IMR-90 (cell line): ENCODE data around the gene HECTD2.

Experiments used
- FOS ChIP-seq: fragments of 150-350 bp; IDR thresholded peaks from 2 replicates; pipeline ENCODE4 v1.6.1; 2016; ENCODE audit warnings: low read depth, low read length
- MAFK ChIP-seq: IDR thresholded peaks from 2 replicates; pipeline ENCODE4 v1.6.1; 2012; ENCODE audit warnings: low read depth, low read length, improper control_type of control experiment
- MAZ ChIP-seq: IDR thresholded peaks from 2 replicates; pipeline ENCODE4 v1.6.1; 2012; ENCODE audit warnings: low read depth, mild to moderate bottlenecking, low read length, improper control_type of control experiment, moderate library complexity, borderline replicate concordance
- MXI1 ChIP-seq: IDR thresholded peaks from 2 replicates; pipeline ENCODE4 v1.6.1; 2012; ENCODE audit warnings: low read depth, mild to moderate bottlenecking, low read length, moderate library complexity, borderline replicate concordance
- POLR2A ChIP-seq: IDR thresholded peaks from 2 replicates; pipeline ENCODE4 v1.6.1; 2012; ENCODE audit warnings: mild to moderate bottlenecking, low read depth, low read length
- RCOR1 ChIP-seq: IDR thresholded peaks from 2 replicates; pipeline ENCODE4 v1.6.1; 2012; ENCODE audit warnings: mild to moderate bottlenecking, low read length, improper control_type of control experiment; ENCODE audit not compliant: insufficient replicate concordance
- TF ChIP-seq, protein P1 (sequence below): conservative IDR thresholded peaks from 2 replicates; pipeline ENCODE4 v1.5.1; 2012; ENCODE audit warnings: mild to moderate bottlenecking, low read depth, low read length, improper control_type of control experiment
- TF ChIP-seq, protein P2 (sequence below): fragments of 150-350 bp; IDR thresholded peaks from 2 replicates; pipeline ENCODE4 v1.6.1; 2016; ENCODE audit warnings: low read depth, mild to moderate bottlenecking, low read length, moderate library complexity, borderline replicate concordance
- TF ChIP-seq, protein P3 (sequence below): fragments of 150-350 bp; IDR thresholded peaks from 2 replicates; pipeline ENCODE4 v1.6.1; 2017; ENCODE audit warnings: mild to moderate bottlenecking, antibody characterized with exemption, low read length, low read depth

DNA sequence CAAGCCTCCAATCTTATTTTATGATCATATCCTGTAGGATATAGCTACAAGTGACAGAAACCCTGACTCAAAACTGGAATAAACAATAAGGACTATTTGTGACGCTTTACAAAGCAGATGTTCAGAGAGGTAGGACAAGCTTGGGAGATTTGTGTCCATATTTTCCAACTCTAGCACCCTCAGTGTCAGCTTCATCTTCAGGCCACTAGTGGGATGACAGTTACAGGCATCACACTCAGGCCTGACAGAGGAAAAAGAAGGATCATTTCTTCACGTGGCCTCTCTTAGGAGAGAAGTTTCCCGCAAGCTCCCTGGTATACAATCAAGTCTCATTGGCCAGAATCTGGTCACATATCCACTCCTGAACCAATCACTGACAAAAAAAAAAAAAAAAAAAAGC lies 148.3 kb downstream of the HECTD2 start:
- no peak for TF ChIP-seq POLR2A
- TF ChIP-seq, protein P1, sequence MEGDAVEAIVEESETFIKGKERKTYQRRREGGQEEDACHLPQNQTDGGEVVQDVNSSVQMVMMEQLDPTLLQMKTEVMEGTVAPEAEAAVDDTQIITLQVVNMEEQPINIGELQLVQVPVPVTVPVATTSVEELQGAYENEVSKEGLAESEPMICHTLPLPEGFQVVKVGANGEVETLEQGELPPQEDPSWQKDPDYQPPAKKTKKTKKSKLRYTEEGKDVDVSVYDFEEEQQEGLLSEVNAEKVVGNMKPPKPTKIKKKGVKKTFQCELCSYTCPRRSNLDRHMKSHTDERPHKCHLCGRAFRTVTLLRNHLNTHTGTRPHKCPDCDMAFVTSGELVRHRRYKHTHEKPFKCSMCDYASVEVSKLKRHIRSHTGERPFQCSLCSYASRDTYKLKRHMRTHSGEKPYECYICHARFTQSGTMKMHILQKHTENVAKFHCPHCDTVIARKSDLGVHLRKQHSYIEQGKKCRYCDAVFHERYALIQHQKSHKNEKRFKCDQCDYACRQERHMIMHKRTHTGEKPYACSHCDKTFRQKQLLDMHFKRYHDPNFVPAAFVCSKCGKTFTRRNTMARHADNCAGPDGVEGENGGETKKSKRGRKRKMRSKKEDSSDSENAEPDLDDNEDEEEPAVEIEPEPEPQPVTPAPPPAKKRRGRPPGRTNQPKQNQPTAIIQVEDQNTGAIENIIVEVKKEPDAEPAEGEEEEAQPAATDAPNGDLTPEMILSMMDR = no peak
- TF ChIP-seq, protein P2, sequence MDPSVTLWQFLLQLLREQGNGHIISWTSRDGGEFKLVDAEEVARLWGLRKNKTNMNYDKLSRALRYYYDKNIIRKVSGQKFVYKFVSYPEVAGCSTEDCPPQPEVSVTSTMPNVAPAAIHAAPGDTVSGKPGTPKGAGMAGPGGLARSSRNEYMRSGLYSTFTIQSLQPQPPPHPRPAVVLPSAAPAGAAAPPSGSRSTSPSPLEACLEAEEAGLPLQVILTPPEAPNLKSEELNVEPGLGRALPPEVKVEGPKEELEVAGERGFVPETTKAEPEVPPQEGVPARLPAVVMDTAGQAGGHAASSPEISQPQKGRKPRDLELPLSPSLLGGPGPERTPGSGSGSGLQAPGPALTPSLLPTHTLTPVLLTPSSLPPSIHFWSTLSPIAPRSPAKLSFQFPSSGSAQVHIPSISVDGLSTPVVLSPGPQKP = no peak
- no peak for TF ChIP-seq MXI1
- no peak for TF ChIP-seq FOS
- no peak for TF ChIP-seq MAFK
- no peak for TF ChIP-seq RCOR1
- TF ChIP-seq MAZ = no peak
- TF ChIP-seq, protein P3, sequence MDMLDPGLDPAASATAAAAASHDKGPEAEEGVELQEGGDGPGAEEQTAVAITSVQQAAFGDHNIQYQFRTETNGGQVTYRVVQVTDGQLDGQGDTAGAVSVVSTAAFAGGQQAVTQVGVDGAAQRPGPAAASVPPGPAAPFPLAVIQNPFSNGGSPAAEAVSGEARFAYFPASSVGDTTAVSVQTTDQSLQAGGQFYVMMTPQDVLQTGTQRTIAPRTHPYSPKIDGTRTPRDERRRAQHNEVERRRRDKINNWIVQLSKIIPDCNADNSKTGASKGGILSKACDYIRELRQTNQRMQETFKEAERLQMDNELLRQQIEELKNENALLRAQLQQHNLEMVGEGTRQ = no peak
